Uterus (tissue), 2 donors: ENCODE measurements around the gene KCND1.

Experiments
- CTCF ChIP-seq, 4 experiments: fragments of 200-600 bp in 2 of 4; fragments of 450-650 bp in 2 of 4; sonication (generic) in 2 of 4; IDR thresholded peaks; one replicate each; pipeline ENCODE4 v1.5.1; 2016 to 2019; ENCODE audit warnings: antibody characterized with exemption in 4 of 4, mild to moderate bottlenecking in 2 of 4, moderate library complexity in 1 of 4
- POLR2A ChIP-seq, 2 donors: fragments of 450-650 bp; IDR thresholded peaks; one replicate each; pipeline ENCODE4 v1.6.1; 2016; ENCODE audit warnings: antibody characterized with exemption in 2 of 2, mild to moderate bottlenecking in 1 of 2, moderate library complexity in 1 of 2

DNA sequence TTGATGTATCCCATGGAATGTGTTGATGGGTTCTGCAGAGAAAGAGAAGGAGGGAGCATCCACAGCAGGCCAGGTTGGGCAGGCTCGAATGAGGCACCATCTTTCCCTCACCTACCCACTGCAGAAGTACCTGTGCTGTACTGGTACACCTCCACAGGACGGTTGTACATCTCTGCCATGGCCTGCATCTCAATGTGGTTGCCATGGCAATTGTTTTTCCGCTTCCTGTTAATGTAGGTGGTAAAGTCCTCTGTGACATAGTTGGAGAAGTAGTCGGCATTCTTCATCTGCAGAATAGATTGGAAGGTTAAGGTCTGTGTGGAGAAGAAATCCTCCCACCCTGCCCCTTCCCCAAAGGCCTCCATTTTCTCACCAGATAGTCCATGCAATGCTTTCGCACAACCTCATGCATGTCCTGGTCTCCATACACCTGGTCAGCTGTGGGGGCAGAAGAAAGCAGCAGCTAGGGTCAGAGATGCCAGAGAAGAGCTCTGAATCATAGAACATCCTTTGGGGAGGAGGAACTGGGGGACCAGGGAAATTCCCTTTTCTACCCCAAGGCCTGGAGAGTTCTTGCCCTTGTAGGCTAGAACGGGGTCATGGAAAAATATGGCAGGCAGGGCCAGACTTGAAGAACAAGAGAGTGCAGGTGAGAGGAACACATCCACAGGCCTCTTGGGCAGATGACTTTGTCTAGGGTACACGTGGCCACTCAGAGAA lies 36.9 kb downstream of the KCND1 start:
- TF ChIP-seq CTCF (IDR thresholded peaks at IDR 0.05) (no peak), POLR2A (IDR thresholded peaks at IDR 0.05) (no peak)
